Stomach smooth muscle (tissue), 2 donors: Measurements from ENCODE around the gene HSF5.
"Not testable (repeated sequence)": the region's sequence is repeated elsewhere in the genome, so short reads cannot be mapped to it uniquely, and the experiment has no call there.

ENCODE experiments used
- H3K27ac ChIP-seq: one replicate; pipeline ENCODE4 v1.7.0; 2013; ENCODE audit warnings: mild to moderate bottlenecking, low read length, inconsistent platforms
- H3K27me3 ChIP-seq, 2 donors: one replicate each; pipeline ENCODE4 v1.7.0; 2013; ENCODE audit warnings: low read length in 2 of 2; ENCODE audit not compliant: insufficient read depth in 2 of 2, control insufficient read depth in 1 of 2
- H3K36me3 ChIP-seq, 2 donors: one replicate each; pipeline ENCODE4 v1.7.0; 2013; ENCODE audit warnings: low read length in 2 of 2; ENCODE audit not compliant: control insufficient read depth in 2 of 2, insufficient read depth in 2 of 2
- H3K4me1 ChIP-seq: one replicate; pipeline ENCODE4 v1.7.0; 2013; ENCODE audit warnings: low read length; ENCODE audit not compliant: control insufficient read depth, insufficient read depth
- H3K4me3 ChIP-seq, 2 donors: one replicate each; pipeline ENCODE4 v1.7.0; 2013; ENCODE audit warnings: low read length in 2 of 2
- H3K9ac ChIP-seq, 2 donors: one replicate each; pipeline ENCODE4 v1.7.0; 2013; ENCODE audit warnings: low read length in 2 of 2, mild to moderate bottlenecking in 1 of 2
- H3K9me3 ChIP-seq, 2 donors: one replicate each; pipeline ENCODE4 v1.7.0; 2013; ENCODE audit warnings: low read length in 2 of 2; ENCODE audit not compliant: control insufficient read depth in 2 of 2
- donor health status: healthy.
- donor health status: Pancreatic carcinoma.

Gene HSF5

DNA sequence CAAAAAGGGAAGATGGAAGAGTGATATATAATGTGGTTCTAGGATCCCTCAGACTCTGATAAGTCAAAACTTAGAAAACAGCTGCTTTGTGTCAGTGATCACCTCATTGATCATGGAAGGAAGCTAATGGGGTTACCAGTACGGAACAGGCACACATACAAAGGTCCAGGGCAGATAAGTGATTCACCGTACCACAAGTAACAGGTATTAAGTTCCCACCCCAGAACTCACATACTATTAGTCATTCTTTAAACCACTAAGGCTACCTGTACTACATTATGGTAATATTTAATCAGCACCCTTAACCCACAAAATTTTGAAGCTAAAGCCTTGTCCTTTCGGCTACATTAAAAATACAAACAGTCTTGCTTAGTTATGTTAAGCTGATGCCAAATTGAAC is 88.2 kb downstream of the HSF5 start:
- H3K4me3 ChIP-seq = no peak overlapping the region
- H3K27me3 ChIP-seq = no peaks in the 10 kb centered on the region
- no peaks in the 10 kb centered on the region for H3K9me3 ChIP-seq
- H3K9ac ChIP-seq = no peak overlapping the region
- no peak overlapping the region for H3K27ac ChIP-seq
- H3K4me1 ChIP-seq = no peaks in the 10 kb centered on the region
- no peaks in the 10 kb centered on the region for H3K36me3 ChIP-seq

DNA sequence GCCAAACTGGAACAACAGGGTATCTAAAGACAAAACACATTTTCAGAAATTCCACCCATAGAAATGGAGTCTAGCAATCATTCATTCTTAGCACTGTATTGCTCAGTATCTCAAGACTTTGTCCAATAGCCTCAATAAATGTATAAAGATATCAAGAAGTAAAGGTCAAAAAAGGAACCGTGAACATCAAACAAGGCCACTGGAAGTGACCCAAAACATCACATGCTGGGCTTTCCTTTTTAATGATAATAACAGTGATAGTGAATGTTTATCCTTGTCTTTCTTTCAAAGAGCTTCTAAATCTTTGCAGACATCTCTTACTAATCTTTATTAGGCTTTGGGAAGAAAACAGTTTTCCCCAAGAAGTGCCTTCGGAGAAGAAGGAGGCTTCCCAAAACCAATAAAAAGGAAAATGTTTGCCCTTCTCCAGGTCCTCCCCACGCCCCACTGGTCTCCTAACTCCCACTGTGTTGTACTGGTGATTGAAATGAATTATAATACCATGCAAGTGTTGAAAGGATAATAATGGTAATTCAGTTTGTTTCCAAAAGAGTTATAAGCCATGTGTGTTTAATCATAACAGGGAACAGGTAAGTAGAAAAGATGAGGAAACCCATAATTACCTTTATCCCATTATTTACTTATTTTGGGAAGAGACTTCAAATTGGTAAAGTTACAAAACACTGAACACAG is 89.5 kb downstream of the HSF5 start:
- Histone ChIP-seq H3K27ac (no peak overlapping the region), H3K4me3 (no peak overlapping the region), H3K27me3 (no peaks in the 10 kb centered on the region), H3K9me3 (no peaks in the 10 kb centered on the region), H3K36me3 (no peaks in the 10 kb centered on the region), H3K4me1 (no peaks in the 10 kb centered on the region), H3K9ac (no peak overlapping the region)

DNA sequence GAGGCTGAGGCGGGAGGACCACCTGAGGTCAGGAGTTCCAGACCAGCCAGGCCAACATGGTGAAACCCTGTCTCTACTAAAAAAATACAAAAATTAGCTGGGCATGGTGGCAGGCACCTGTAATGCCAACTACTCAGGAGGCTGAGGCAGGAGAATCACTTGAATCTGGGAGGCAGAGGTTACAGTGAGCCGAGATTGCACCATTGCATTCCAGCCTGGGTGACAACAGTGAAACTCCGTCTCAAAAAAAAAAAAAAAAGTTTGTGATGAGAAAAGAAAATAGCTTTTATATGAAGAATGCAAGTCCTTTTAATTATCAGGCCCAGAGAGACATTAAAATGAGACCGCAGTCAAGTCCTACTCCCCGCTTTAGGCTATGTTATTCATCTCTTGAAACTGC is 90.8 kb downstream of the HSF5 start:
- not testable (repeated sequence) for H3K27ac ChIP-seq, H3K27me3 ChIP-seq, H3K4me3 ChIP-seq, H3K36me3 ChIP-seq, H3K9ac ChIP-seq, H3K4me1 ChIP-seq, H3K9me3 ChIP-seq

DNA sequence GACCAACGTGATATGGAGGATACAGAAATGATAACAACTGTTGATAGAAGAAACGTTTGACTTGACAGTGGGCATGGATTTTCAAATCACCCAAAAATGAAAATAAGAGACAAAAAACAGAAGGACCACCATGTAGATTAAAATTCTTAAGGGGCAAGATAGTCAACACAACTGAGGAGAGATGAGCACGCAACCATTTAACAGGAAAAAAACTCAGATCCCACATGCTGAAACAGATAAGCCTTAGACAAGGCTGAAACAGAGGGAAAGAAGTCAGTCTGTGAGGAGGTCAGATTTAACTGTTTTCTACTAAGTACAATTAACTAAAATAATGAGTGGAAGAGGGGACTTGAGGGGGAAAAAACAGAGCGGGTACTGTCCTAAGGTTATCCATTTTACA is 92.0 kb downstream of the HSF5 start:
- Histone ChIP-seq H3K4me3 (no peak overlapping the region), H3K9ac (no peak overlapping the region), H3K36me3 (no peaks in the 10 kb centered on the region), H3K27me3 (no peaks in the 10 kb centered on the region), H3K9me3 (no peaks in the 10 kb centered on the region), H3K27ac (no peak overlapping the region), H3K4me1 (no peaks in the 10 kb centered on the region)

DNA sequence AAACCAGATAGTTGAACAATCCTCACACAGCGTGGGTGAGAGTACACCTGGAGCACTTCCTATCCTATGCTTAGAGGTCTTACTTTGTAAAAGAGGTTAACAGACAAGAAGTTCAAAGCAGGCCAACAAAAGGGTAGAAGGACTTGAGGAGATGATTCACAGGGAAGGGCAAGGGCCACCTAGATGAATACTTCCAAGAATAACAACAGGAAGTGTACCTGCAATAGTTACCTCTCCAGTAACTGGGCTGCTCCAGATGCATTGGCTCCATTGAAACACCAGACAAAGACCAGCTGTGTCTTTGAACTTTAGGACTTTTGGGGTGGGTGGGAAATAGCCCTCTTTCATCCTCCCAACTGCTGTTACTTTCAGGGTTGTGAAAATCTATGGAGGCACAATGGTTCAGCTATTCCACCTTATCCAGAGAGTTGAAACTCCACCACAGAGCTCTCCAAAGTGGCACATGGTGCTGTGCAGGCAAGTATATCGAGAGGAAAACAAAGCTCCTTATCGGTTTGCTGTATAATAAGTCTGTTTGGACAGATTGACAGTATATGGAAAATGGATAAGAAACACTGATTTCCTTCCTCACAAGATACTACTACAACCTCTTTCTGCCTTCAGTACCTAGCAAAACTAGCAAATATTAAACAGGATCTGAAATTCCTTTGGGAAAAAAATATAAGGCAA is 93.5 kb downstream of the HSF5 start:
- no peaks in the 10 kb centered on the region for H3K27me3 ChIP-seq
- H3K9me3 ChIP-seq = no peaks in the 10 kb centered on the region
- H3K4me3 ChIP-seq = no peak overlapping the region
- no peak overlapping the region for H3K9ac ChIP-seq
- H3K4me1 ChIP-seq = no peaks in the 10 kb centered on the region
- H3K36me3 ChIP-seq = no peaks in the 10 kb centered on the region
- no peak overlapping the region for H3K27ac ChIP-seq

DNA sequence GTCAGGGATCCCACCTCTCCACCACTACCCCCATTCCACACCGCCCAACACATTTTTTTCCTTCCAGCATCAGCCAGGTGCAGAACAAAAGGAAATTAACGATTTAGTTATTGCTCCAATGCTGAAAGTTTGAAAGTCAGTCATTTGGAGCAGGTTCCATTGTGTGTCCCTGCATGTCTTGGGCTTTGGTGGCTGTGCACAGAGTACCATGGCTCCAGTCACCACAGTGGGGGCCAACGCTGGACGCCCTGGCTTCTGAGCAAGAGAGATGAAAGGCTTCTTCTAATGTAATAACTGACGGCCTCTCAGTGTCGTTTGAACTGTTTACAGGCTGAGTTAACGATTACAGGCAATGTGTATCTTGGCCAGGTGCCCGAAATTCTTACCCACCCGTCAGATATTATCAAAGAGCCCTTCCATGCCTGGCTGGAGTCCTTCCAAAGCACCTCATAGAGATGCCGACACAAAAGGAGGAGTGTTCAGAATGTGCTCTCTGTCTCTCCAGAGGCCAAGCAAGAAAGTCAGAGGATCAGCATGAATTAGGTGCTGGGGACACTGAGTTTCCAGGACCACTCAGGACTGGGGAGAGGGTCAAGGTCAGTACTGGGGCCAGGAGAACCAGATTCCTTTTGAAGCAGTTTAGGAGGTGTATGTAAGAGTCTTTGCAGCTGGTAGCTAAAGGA is 96.8 kb downstream of the HSF5 start:
- H3K4me3 ChIP-seq = no peak overlapping the region
- H3K27ac ChIP-seq = no peak overlapping the region

DNA sequence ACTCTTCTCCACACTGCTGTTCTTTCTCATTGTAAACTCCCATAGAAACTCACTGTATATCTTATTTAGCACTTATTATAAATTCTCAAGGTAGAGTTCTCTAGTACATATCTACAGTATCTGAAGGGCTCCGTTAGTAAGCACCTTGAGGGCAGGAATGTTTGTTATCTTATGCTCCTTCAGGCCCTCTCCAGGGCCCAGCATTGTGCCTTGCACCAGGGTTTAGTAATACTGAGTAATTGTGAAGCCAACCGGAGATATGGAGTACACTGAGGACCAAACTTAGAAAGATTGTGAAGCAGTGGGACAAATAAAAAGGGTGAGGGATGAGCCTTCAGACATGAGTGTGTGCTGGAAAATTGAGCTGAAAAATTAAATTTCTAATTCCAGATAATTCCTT is 97.3 kb downstream of the HSF5 start:
- Histone ChIP-seq H3K27me3 (no peaks in the 10 kb centered on the region), H3K9me3 (no peaks in the 10 kb centered on the region), H3K27ac (no peak overlapping the region), H3K4me1 (no peaks in the 10 kb centered on the region), H3K4me3 (no peak overlapping the region), H3K36me3 (no peaks in the 10 kb centered on the region), H3K9ac (no peak overlapping the region)

More for the DNA sequence above, 96.8 kb downstream of the HSF5 start:
- Histone ChIP-seq H3K9ac (no peak overlapping the region), H3K4me1 (no peaks in the 10 kb centered on the region), H3K9me3 (no peaks in the 10 kb centered on the region), H3K27me3 (no peaks in the 10 kb centered on the region), H3K36me3 (no peaks in the 10 kb centered on the region)

DNA sequence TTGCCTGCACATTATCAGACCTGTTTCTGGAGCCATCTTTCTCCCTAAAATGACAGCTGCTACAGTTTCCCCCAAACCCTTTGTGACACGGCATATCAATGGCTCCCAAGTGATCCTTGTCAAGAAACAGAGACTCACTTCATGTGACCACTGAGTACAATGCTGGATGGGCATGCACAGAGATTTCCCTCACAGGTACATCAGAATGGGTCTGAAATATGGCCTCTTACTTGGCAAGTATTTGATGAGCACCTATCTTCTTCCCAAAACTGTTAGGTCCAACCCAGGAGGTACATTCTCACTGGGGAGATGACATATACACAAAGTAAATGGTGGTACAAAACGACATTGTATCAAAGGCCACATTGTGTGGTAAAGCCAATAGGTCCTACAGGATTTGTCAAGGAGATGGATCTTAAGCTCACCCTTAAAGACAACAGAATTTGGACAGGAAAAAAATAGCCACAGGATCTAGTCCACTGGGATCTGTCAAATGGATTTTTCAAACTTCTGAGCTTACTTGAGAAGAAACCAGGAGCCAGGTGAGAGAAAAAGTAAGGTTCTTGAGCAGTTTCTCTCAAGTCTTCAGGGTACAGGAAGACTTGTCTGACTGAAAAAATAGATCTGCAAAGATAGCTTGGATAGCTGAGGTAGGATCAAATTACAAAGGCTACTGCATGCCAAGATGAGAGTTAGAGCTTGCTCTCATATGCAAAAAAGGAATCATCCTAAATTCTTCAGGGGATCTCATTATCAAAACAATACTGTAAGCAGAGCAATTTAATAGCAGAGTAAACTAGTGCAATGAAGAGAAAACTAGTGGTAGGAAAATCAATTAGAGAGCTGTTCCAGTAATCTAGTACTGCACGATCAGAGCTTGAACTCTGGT is 99.7 kb downstream of the HSF5 start:
- no peaks in the 10 kb centered on the region for H3K9me3 ChIP-seq
- H3K36me3 ChIP-seq = no peaks in the 10 kb centered on the region
- no peaks in the 10 kb centered on the region for H3K4me1 ChIP-seq
- H3K27me3 ChIP-seq = no peaks in the 10 kb centered on the region
- H3K4me3 ChIP-seq = no peak overlapping the region
- H3K27ac ChIP-seq = no peak overlapping the region
- H3K9ac ChIP-seq = no peak overlapping the region

DNA sequence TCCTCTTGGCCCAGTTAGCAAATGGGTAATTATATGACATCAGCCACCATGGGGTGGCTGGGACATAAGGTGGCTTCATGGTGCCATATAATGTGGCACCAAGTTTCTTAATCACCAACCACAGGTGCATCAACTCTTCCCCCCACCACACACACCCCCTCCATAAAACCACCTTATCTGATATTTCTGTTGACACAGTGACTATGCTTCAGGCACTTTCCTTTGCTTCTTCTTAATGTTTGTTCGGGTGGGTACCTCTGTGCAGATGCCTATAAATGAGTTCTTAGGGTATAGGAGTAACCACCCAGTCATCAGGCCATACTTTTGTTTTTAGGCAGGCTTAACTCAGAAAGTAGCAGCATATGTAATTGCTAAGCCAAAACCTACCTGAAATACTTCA is 100.4 kb downstream of the HSF5 start:
- H3K4me1 ChIP-seq = no peaks in the 10 kb centered on the region
- no peaks in the 10 kb centered on the region for H3K9me3 ChIP-seq
- H3K4me3 ChIP-seq = no peak overlapping the region
- H3K36me3 ChIP-seq = no peaks in the 10 kb centered on the region
- no peaks in the 10 kb centered on the region for H3K27me3 ChIP-seq
- no peak overlapping the region for H3K9ac ChIP-seq
- H3K27ac ChIP-seq = no peak overlapping the region

DNA sequence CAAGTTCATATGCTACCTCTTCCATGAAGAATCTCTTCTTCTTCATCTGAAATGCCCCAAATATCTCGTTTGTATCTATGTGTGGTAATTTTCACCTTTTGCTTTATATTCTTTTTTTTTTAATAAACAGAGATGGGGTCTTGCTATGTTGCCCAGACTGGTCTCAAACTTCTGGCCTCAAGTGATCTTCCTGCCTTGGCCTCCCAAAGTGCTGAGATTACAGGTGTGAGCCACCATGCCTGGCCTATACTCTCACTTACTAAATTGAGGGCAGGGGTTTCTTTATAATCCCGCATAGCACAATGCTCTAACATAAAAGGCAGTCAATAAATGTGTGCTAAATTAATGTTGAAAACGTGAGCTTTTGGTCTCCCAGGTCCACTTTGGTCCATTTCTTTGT is 101.5 kb downstream of the HSF5 start:
- Histone ChIP-seq H3K36me3 (no peaks in the 10 kb centered on the region), H3K4me1 (no peaks in the 10 kb centered on the region), H3K27ac (no peak overlapping the region), H3K9ac (no peak overlapping the region), H3K4me3 (no peak overlapping the region), H3K27me3 (no peaks in the 10 kb centered on the region), H3K9me3 (no peaks in the 10 kb centered on the region)
